Activated CD8-positive, alpha-beta memory T cell treated with anti-CD3 and anti-CD28 coated beads, Interleukin-2, amount 50 U/mL, for 24 hours (primary cell): Measurements from ENCODE around the gene ITPK1.
"Not testable (repeated sequence)": the region's sequence is repeated elsewhere in the genome, so short reads cannot be mapped to it uniquely, and the experiment has no call there.

Experiments used
- DNase-seq: peaks from one replicate; pipeline ENCODE4 v3.0.0-alpha.2; 2020; ENCODE audit errors: extremely low read depth

The ITPK1 gene

GRCh38 chr14:93131257-93131820, 15.6 kb upstream of the ITPK1 start:
- not testable (repeated sequence) for DNase-seq

GRCh38 chr14:93128725-93129459, 13.2 kb upstream of the ITPK1 start:
- DNase-seq: no peak

GRCh38 chr14:93126111-93126510, 10.4 kb upstream of the ITPK1 start:
- DNase-seq: no peak

DNA sequence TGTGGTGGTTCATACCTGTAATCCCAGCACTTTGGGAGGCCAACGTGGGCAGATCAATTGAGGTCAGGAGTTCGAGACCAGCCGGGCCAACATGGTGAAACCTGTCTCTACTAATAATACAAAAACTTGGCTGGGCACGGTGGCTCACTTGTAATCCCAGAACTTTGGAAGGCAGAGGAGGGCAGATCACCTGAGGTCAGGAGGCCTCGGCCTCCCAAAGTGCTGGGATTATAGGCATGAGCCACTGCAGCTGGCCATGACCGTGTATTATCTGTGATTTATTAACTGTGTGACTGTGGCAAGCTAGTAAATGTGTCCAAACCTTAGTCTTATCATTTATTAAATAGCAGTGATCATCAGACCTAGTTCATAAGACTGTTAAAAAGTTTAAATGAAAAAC, 7.1 kb upstream of the ITPK1 start:
- DNase-seq: no peak

DNA sequence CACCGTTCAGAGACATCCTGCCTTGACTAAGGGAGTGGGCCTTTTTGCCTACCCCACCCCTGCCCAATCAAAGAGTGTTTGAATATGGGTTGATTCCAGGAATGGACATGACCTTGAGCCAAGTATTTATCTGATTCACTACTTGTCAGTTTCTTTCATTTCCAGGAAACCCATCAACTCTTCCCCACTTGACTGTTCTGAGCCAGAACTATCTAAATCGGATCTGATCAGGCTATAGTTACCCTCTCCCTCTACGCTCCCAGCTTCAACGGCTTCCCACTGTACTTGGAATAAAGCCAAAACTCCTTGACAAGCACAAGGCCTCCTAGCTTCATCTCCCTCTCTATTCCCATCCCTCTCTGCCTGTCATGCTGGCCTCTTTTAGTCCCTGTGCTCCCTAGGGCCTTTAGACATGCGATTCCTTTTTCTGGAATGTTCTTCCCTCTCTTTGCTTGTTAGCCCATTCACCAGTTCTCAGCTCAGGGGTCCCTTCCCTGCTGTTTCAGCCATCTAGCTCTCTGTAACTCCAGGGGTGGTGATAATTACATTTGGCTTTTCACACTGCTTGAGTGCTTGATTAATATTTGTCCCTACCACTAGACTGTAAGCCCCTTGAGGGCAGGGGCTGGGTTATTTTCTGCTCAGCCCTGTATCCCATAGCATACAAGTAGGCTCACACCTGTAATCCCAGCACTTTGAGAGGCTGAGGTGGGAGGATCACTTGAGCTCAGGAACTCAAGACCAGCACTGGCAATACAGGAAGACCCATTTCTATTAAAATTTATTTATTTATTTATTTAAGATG, 5.5 kb upstream of the ITPK1 start:
- DNase-seq: no peak

- no peak for DNase-seq
Observed at GRCh38 chr14:93120517-93120916, 4.8 kb upstream of the ITPK1 start.

DNA sequence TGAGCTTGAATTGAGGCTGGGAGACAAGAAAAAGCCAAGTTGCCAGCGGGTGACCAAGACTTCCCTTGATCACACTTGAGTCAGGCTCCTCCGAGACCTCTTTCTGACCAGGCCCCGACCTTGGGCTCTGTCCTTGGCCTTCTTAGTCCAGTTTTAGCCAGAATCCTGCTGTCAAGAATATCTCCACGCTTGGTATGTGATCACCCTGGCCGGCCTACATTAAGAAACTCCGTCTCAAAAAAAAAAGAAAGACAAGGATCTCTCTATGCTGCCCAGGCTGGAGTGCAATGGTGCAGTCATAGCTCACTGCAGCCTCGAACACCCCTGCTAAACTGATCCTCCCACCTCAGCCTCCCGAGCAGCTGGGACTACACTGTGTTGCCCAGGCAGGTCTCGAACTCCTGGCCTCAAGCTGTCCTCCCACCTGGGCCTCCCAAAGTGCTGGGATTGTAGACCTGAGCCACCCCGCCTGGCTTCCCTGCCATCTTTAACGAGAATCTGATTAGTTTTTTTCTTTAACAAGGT, 1.0 kb upstream of the ITPK1 start:
- no peak for DNase-seq

- peak; percentile 52 for DNase-seq
Observed at GRCh38 chr14:93115069-93115820, 480 bp downstream of the ITPK1 start.

DNA sequence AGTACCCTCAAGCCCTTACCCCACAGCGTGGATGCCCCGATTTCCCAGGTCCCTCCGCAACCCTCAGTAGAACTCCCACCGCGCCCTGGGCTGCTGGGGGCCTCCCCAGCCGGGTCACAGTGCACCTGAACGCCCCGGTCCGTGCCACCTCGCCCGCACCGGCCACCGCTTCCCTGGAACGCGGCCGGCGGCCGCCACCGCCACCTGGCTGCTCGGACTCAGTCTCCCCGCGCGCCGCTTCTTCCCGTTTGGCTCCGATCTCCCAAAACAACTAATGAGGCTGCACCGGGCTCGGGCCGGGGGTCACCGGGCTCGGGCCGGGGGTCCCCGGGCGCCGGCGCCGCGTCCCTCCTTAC, 1.0 kb downstream of the ITPK1 start:
- DNase-seq: no peak

DNA sequence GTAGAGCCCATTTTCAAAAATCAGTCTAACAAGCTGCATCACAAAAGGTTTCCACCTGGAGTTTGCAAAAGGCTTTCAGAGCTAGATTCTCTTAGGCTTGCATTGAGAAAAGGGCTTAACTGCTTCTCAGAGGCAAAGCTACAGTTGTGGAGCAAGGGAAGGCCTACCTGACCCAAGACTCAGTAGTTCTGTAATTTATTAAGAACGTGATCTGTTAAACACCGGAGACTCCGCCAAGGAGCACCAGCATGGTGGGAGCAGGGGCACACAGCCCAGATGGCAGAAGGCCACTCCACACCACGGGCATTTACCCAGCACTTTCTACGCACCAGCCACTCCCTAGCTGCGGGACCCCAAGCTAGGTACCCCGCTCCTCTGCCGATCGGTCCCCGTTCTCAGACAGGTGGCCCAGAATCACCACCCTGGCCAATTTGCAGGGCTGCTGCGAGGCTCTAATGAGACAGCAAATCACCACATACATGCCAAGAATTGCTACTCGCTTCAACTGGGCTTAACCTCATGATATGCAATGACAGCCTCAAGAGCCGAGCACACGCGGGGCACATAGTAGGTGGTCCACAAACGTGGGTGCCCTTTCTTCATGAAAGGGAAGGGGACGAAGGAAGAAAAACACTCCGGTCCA, 1.5 kb downstream of the ITPK1 start:
- DNase-seq: no peak

DNA sequence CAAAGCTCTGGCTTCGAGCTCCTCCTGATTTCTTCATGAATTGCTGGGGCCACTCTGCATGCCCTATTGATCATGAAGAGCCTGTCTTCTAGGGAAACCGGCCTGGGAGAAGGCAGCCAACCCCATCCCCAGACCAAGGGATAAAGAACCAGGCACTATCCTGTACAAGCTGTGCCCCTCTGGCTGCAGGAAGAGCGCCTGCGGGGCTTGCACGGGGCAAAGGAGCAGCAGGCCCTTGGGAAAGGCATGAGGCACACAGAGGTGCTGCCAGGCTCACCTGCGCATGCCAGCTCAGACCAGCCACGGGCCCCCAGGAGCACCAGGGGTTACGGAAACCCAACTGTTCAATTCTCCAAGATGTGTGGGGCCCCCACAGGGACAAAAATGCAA, 2.1 kb downstream of the ITPK1 start:
- no peak for DNase-seq

- peak; percentile 51 for DNase-seq
Observed at GRCh38 chr14:93112891-93113677, 2.6 kb downstream of the ITPK1 start.

- not testable (repeated sequence) for DNase-seq
Observed at GRCh38 chr14:93111541-93111940, 4.2 kb downstream of the ITPK1 start.

DNA sequence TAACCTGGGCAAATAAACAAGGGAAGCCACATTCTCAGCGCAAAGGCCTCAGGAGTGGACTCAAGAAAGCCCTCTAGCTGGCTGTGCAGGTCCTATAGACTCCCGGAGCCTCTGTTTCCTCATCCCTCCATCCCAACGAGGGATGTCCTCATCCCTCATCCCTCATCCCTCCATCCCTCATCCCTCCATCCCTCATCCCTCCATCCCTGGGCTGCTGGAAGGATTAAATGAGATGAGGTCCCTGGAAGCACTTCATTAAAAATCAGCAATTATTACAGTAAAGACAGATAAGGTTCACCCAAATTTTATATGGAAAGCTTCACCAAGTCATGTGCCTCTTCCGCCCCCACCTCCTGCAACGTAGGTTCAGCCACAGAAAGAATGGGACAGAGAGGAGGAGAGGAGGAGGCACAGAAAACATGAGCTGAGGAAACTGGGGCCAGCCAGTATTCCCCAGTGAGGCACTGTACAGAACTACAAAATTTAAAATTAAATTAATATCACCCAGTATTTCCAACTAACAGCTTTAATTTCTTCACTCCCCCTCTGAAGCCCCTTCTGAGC, 4.8 kb downstream of the ITPK1 start:
- no peak for DNase-seq

DNA sequence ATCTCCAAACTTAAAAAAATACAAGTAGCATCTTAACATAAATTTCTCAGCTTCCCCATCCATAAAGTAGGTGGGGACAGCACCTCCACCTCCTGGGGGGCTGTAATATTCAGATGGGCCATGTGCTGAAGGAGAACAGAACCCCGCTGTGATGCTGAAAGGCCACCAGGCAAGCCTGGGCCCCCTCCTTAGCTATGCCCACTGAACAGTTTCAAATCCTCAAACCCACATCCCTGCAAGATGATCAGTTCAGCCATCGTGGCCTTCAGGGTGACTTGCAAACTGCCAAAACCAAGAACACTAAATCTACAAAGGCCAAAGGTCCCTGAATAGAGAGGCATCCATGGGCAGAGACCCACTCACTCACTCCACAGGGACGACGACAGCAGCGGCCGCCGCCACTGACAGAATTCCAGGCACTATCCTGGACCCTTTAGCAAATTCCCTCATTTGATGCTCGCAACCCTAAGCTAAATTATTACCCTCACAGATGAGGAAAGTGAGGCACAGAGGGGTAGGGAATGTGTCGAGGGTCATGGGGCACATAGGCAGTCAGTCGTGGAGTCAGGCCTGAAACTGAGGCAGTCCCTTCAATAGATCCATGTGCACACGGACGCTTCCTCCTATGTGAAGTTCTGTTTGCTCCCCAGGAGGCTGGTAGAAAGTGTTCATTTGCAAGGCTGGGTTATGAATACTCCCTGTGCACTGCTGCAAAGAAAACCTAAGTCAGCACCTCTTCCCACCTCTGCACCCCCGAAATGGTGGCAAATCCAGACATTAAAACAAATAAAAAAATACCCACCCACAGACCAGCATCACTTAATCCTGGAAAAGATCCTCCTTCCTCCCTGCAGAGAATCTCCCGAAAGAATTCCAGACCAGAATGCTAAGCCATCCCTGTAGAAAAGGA, 5.9 kb downstream of the ITPK1 start:
- DNase-seq: no peak

DNA sequence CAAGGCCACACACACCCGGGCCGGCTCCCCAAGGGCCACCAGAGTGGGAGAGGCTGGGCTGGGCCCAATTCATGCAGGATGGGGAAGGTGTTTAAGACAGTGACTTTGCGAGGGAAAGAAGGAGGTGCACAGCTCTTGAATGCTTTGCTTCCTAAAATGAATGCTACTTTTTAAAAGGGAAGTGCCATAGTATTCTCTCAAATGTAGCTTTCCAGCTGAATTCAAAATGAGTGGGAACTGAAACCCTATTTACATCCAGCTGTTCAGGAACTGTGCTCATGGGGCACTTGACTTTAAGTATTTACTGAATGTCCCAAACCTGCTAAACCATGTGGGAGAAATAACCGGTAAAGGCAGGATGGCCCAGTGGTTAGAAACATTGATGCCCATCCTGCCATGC, 7.6 kb downstream of the ITPK1 start:
- no peak for DNase-seq

GRCh38 chr14:93107453-93107852, 8.3 kb downstream of the ITPK1 start:
- no peak for DNase-seq

- DNase-seq: no peak
Observed at GRCh38 chr14:93106541-93107156, 9.1 kb downstream of the ITPK1 start.

- DNase-seq: not testable (repeated sequence)
Observed at GRCh38 chr14:93105856-93106255, 9.9 kb downstream of the ITPK1 start.
